ENCODE measurements around the gene TSC22D3.
"Not testable (repeated sequence)": the region's sequence is repeated elsewhere in the genome, so short reads cannot be mapped to it uniquely, and the experiment has no call there.

TSC22D3 gene

DNA sequence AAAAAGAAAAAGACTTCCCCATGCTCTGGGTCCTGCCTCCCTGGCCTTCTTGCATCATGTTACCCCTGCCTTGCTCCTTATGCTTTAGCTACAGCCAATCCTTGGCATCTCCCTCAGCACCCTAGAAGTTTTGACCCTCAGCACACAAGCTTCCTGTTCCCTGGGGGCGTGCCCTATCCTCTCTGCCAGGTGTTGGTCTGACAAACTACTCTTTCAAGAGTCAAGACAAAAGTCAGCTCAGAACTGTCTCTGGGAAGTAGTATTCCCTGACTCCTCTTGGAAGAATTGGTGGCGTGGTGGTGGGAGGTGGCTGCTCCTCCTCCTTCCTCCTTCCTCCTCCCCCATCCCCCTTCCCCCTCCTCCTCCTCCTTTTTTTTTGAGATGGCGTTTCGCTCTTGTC is 106.3 kb downstream of the TSC22D3 start (continued):
- no peak for TF ChIP-seq ZNF70 (CRISPR knock-in tag; IDR thresholded peaks at IDR 0.05)
- TF ChIP-seq, protein P1, sequence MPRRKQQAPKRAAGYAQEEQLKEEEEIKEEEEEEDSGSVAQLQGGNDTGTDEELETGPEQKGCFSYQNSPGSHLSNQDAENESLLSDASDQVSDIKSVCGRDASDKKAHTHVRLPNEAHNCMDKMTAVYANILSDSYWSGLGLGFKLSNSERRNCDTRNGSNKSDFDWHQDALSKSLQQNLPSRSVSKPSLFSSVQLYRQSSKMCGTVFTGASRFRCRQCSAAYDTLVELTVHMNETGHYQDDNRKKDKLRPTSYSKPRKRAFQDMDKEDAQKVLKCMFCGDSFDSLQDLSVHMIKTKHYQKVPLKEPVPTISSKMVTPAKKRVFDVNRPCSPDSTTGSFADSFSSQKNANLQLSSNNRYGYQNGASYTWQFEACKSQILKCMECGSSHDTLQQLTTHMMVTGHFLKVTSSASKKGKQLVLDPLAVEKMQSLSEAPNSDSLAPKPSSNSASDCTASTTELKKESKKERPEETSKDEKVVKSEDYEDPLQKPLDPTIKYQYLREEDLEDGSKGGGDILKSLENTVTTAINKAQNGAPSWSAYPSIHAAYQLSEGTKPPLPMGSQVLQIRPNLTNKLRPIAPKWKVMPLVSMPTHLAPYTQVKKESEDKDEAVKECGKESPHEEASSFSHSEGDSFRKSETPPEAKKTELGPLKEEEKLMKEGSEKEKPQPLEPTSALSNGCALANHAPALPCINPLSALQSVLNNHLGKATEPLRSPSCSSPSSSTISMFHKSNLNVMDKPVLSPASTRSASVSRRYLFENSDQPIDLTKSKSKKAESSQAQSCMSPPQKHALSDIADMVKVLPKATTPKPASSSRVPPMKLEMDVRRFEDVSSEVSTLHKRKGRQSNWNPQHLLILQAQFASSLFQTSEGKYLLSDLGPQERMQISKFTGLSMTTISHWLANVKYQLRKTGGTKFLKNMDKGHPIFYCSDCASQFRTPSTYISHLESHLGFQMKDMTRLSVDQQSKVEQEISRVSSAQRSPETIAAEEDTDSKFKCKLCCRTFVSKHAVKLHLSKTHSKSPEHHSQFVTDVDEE (CRISPR knock-in tag; IDR thresholded peaks at IDR 0.05) = no peak

DNA sequence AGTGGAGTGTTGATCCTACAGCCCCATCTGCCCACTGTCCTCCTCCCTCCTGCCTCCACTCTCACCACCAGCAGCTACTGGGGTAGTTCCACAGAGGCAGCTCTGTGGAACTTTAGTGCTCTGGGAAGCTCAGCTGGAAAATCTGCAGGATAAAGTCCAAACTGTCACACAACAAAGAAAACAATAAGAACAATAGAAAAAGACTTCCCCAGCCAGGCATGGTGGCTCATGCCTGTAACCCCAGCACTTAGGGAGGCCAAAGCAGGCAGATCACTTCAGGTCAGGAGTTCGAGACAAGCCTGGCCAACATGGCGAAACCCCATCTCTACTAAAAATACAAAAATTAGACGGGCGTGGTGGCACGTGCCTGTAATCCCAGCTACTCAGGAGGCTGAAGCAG is 106.9 kb downstream of the TSC22D3 start:
- not testable (repeated sequence) for ATAC-seq

- ATAC-seq = no peak
- TF ChIP-seq, protein P2, sequence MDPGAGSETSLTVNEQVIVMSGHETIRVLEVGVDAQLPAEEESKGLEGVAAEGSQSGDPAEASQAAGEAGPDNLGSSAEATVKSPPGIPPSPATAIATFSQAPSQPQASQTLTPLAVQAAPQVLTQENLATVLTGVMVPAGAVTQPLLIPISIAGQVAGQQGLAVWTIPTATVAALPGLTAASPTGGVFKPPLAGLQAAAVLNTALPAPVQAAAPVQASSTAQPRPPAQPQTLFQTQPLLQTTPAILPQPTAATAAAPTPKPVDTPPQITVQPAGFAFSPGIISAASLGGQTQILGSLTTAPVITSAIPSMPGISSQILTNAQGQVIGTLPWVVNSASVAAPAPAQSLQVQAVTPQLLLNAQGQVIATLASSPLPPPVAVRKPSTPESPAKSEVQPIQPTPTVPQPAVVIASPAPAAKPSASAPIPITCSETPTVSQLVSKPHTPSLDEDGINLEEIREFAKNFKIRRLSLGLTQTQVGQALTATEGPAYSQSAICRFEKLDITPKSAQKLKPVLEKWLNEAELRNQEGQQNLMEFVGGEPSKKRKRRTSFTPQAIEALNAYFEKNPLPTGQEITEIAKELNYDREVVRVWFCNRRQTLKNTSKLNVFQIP (CRISPR knock-in tag; IDR thresholded peaks at IDR 0.05; ENCODE audit: borderline replicate concordance, low read depth) = no peak
- no peak for TF ChIP-seq ESRRG (CRISPR knock-in tag; IDR thresholded peaks at IDR 0.05)
- no peak for TF ChIP-seq OSR1 (CRISPR knock-in tag; IDR thresholded peaks at IDR 0.05)
- TF ChIP-seq ARNTL (CRISPR knock-in tag; IDR thresholded peaks at IDR 0.05; ENCODE audit: borderline replicate concordance, low read depth) = no peak
- TF ChIP-seq, protein P1 (CRISPR knock-in tag; IDR thresholded peaks at IDR 0.05) = no peak
- no peak for TF ChIP-seq ZC3H10 (CRISPR knock-in tag; IDR thresholded peaks at IDR 0.05)
- no peak for TF ChIP-seq ZNF8 (CRISPR knock-in tag; IDR thresholded peaks at IDR 0.05)
- TF ChIP-seq ZFP30 (CRISPR knock-in tag; IDR thresholded peaks at IDR 0.05) = no peak
These were observed 108.2 kb downstream of the TSC22D3 start for GRCh38 chrX:107667426-107667825.

DNA sequence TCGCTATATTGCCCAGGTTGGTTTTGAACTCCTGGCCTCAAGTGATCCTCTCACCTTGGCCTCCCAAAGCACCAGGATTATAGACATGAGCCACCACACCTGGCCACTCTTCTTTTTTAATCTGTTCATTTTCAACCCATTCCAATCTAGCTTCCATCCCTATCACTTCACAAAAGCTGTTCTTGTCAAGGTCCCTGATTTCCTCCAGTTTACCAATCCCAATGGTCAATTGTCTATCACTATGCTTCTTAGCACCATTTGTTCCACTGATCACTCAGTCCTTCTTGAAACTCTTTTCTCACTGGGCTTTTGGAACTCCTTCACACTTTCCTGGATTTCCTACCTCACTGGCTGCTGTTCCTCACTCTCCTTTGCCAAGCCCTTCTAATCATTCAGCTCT is 108.7 kb downstream of the TSC22D3 start:
- ATAC-seq = no peak
- TF ChIP-seq ZFP30 (CRISPR knock-in tag; IDR thresholded peaks at IDR 0.05) (no peak), PPARA (CRISPR knock-in tag; IDR thresholded peaks at IDR 0.05; ENCODE audit: borderline replicate concordance) (no peak), SNAI2 (CRISPR knock-in tag; IDR thresholded peaks at IDR 0.05) (no peak), ZC3H10 (CRISPR knock-in tag; IDR thresholded peaks at IDR 0.05) (no peak), ZFP3 (CRISPR knock-in tag; IDR thresholded peaks at IDR 0.05) (no peak), GLIS3 (CRISPR knock-in tag; IDR thresholded peaks at IDR 0.05) (no peak), ZNF70 (CRISPR knock-in tag; IDR thresholded peaks at IDR 0.05) (no peak), TCF4 (CRISPR knock-in tag; IDR thresholded peaks at IDR 0.05; ENCODE audit: borderline replicate concordance) (no peak), TOX (CRISPR knock-in tag; IDR thresholded peaks at IDR 0.05; ENCODE audit: borderline replicate concordance) (no peak), ARNTL (CRISPR knock-in tag; IDR thresholded peaks at IDR 0.05; ENCODE audit: borderline replicate concordance, low read depth) (no peak), ESRRG (CRISPR knock-in tag; IDR thresholded peaks at IDR 0.05) (no peak), RARB (CRISPR knock-in tag; IDR thresholded peaks at IDR 0.05) (no peak), CSDC2 (CRISPR knock-in tag; IDR thresholded peaks at IDR 0.05) (no peak), BACH2 (CRISPR knock-in tag; IDR thresholded peaks at IDR 0.05; ENCODE audit: borderline replicate concordance) (no peak)
- TF ChIP-seq, protein P3, sequence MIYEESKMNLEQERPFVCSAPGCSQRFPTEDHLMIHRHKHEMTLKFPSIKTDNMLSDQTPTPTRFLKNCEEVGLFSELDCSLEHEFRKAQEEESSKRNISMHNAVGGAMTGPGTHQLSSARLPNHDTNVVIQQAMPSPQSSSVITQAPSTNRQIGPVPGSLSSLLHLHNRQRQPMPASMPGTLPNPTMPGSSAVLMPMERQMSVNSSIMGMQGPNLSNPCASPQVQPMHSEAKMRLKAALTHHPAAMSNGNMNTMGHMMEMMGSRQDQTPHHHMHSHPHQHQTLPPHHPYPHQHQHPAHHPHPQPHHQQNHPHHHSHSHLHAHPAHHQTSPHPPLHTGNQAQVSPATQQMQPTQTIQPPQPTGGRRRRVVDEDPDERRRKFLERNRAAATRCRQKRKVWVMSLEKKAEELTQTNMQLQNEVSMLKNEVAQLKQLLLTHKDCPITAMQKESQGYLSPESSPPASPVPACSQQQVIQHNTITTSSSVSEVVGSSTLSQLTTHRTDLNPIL (CRISPR knock-in tag; IDR thresholded peaks at IDR 0.05; ENCODE audit: low read depth) = no peak
- TF ChIP-seq, protein P2 (CRISPR knock-in tag; IDR thresholded peaks at IDR 0.05; ENCODE audit: borderline replicate concordance, low read depth) = no peak
